Measurements from ENCODE around the gene NPR2. TPM values are rescaled to one million over a fixed set of nuclear protein-coding genes. Genes with fewer than 3 reads are reported as not detected.
A peak's percentile ranks its signal among the peaks of the same experiment; 100 is the strongest.

NPR2 gene
- total RNA-seq, 1 donor from 2014 or later: 40.2 TPM

DNA sequence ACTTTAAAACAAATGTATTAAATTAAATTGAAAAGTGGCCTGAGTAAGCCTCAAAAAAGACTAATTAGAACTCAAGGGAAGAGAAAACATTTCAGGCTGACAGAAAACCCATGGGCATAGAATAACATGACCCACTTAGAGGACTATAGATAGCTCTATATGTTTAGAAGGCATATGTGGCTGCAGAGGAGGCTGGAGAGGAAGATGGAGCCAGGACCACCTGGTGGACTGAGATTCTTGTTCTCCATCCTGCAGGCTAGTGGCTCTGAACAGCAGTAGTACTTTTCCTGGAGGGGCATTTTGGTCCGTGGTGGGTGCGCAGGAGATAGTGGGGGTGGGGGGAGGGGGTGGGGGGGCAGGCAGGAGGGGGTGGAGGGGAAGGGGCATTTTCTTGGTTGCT, 10.3 kb upstream of the NPR2 start:
- peaks cover 19% of the 10 kb centered on the region for H3K27me3 Mint-ChIP-seq (ENCODE audit: low read depth)
- no peaks in the 10 kb centered on the region for H3K4me1 Mint-ChIP-seq (ENCODE audit: low read depth)
- no peaks in the 10 kb centered on the region for H3K9me3 Mint-ChIP-seq (ENCODE audit: low read depth)
- no peak for DNase-seq (ENCODE audit: low spot score)
- H3K4me3 Mint-ChIP-seq (ENCODE audit: unreplicated experiment): no peak overlapping the region
- TF ChIP-seq, protein P1, sequence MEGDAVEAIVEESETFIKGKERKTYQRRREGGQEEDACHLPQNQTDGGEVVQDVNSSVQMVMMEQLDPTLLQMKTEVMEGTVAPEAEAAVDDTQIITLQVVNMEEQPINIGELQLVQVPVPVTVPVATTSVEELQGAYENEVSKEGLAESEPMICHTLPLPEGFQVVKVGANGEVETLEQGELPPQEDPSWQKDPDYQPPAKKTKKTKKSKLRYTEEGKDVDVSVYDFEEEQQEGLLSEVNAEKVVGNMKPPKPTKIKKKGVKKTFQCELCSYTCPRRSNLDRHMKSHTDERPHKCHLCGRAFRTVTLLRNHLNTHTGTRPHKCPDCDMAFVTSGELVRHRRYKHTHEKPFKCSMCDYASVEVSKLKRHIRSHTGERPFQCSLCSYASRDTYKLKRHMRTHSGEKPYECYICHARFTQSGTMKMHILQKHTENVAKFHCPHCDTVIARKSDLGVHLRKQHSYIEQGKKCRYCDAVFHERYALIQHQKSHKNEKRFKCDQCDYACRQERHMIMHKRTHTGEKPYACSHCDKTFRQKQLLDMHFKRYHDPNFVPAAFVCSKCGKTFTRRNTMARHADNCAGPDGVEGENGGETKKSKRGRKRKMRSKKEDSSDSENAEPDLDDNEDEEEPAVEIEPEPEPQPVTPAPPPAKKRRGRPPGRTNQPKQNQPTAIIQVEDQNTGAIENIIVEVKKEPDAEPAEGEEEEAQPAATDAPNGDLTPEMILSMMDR (IDR thresholded peaks at IDR 0.05): no peak
- H3K27ac Mint-ChIP-seq (ENCODE audit: unreplicated experiment): no peak overlapping the region
- no peaks in the 10 kb centered on the region for H3K36me3 Mint-ChIP-seq (ENCODE audit: low read depth)

DNA sequence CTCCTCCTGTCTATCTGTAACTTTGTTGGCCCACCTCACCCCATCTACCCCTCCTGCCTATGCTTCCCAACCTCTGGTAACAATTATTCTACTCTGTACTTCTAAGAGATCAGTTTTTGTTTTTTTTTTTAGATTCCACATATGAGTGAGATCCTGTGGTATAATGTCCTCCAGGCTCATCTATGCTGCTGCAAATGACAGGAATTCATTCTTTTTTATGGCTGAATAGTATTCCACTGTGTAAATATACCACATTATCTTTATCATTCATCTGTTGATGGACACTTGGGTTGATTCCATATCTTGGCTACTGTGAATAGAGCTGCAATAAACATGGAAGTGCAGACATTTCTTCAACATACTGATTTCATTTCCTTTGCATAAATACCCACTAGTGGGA, 8.0 kb upstream of the NPR2 start:
- H3K36me3 Mint-ChIP-seq (ENCODE audit: low read depth): no peaks in the 10 kb centered on the region
- H3K9me3 Mint-ChIP-seq (ENCODE audit: low read depth): no peaks in the 10 kb centered on the region
- peaks cover 19% of the 10 kb centered on the region for H3K27me3 Mint-ChIP-seq (ENCODE audit: low read depth)

DNA sequence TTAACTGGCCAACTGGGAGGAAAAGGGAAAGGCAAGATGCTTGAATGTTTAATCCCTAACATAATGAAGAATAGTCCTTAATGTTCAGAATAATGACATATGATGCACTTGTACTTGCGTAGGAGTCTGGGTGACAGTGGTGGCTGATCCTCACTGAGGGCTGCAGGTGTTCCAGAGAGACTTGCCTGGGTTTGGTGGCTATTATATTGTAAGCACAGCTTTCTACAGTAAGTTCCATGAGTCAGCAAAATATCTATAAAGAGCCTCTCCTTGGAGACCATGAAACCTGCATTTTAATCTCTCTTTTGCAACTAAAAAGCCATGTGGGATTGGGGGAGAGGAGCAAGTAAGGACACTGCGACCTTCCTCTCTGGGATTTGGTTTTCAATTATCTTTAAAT, 1.9 kb upstream of the NPR2 start:
- no peak for DNase-seq (ENCODE audit: low spot score)
- no peaks in the 10 kb centered on the region for H3K9me3 Mint-ChIP-seq (ENCODE audit: low read depth)
- TF ChIP-seq, protein P1 (IDR thresholded peaks at IDR 0.05): no peak
- no peak overlapping the region for H3K4me3 Mint-ChIP-seq (ENCODE audit: unreplicated experiment)
- peaks cover 3% of the 10 kb centered on the region for H3K27me3 Mint-ChIP-seq (ENCODE audit: low read depth)
- H3K4me1 Mint-ChIP-seq (ENCODE audit: low read depth): peaks cover 32% of the 10 kb centered on the region
- no peaks in the 10 kb centered on the region for H3K36me3 Mint-ChIP-seq (ENCODE audit: low read depth)
- no peak overlapping the region for H3K27ac Mint-ChIP-seq (ENCODE audit: unreplicated experiment)

More for the DNA sequence above, 8.0 kb upstream of the NPR2 start:
- H3K4me1 Mint-ChIP-seq (ENCODE audit: low read depth): no peaks in the 10 kb centered on the region
- H3K4me3 Mint-ChIP-seq (ENCODE audit: unreplicated experiment): no peak overlapping the region
- no peak for DNase-seq (ENCODE audit: low spot score)
- TF ChIP-seq, protein P1 (IDR thresholded peaks at IDR 0.05): no peak
- no peak overlapping the region for H3K27ac Mint-ChIP-seq (ENCODE audit: unreplicated experiment)

DNA sequence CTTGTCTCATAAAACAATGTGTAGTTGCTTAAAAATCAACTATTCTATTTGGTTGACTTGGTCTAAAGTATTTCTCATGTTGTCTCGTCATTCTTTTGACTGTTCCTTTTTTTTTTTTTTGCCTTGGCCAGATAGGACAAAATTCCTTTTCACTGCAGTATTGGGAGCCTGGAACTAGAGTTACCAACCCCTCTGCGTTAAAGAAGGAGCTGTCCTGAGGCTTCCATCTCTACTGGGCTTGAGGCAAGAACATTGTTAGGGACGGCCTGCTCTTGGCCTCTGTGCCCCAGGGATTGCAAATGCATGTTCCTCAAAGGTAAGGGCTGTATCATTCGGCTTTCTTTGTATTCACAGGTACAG, 1.4 kb upstream of the NPR2 start:
- DNase-seq (ENCODE audit: low spot score): no peak
- Mint-ChIP-seq H3K36me3 (ENCODE audit: low read depth) (no peaks in the 10 kb centered on the region), H3K27ac (ENCODE audit: unreplicated experiment) (no peak overlapping the region), H3K27me3 (ENCODE audit: low read depth) (peaks cover 3% of the 10 kb centered on the region), H3K4me3 (ENCODE audit: unreplicated experiment) (no peak overlapping the region), H3K9me3 (ENCODE audit: low read depth) (no peaks in the 10 kb centered on the region), H3K4me1 (ENCODE audit: low read depth) (peaks cover 36% of the 10 kb centered on the region)
- TF ChIP-seq, protein P1 (IDR thresholded peaks at IDR 0.05): no peak

DNA sequence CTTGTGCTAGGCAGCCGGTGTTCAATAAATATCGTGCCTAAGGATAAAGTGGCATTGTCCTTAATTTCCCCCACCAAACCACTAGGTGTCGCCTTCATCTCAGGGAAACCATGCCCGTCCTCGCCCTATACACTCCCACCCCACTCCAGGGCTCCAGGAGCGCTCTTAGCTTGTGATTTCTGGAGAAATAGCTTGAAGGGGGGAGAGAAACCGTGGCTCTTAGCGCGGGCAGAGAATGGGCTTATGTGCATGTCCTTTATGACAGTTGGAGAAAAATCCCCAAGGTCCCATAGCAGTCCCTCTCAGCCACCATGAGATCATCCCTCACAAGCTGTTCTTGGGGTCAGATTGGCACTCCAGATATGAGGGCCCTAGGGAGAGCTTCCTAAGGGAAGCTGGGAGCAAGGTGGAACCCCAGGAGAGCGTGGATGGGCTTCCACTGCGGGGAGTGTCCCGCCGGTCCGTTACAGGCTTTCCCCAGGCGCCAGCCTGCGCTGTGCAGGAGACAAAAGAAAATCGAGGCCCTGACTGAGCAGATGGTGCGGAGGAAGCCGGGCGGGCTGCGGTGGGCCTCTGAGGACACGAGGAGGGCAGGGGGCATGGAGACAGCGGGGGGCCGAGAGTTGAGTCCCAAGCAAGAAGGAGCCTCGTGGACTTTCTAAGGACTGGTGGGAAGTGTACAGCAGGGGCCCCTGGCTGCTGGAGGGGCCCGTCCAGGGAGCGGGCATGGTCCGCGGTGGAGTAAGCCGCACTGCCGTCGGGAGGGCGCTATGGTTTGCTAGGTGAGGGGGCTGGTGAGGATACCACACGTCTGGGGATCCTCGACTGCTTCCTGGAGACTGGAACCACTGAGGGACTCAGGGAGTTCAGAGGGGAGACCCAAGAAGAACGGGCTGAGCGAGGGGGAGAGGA, 750 bp upstream of the NPR2 start:
- TF ChIP-seq, protein P1 (IDR thresholded peaks at IDR 0.05): peak; percentile 92
- no peaks in the 10 kb centered on the region for H3K36me3 Mint-ChIP-seq (ENCODE audit: low read depth)
- H3K9me3 Mint-ChIP-seq (ENCODE audit: low read depth): no peaks in the 10 kb centered on the region
- H3K27ac Mint-ChIP-seq (ENCODE audit: unreplicated experiment): peak overlapping the region; percentile 79
- DNase-seq (ENCODE audit: low spot score): no peak
- H3K4me3 Mint-ChIP-seq (ENCODE audit: unreplicated experiment): peak overlapping the region; percentile 74
- H3K4me1 Mint-ChIP-seq (ENCODE audit: low read depth): peaks cover 43% of the 10 kb centered on the region
- peaks cover 2% of the 10 kb centered on the region for H3K27me3 Mint-ChIP-seq (ENCODE audit: low read depth)

All from chondrocyte (in vitro differentiated cells).